Activated CD8-positive, alpha-beta memory T cell treated with anti-CD3 and anti-CD28 coated beads for 48 hours (primary cell): ENCODE results near the gene ZNF205.

Source experiments
- DNase-seq, 3 experiments: peaks; one replicate each; pipeline ENCODE4 v3.0.0-alpha.2; 2020; ENCODE audit warnings: low read depth in 2 of 3, low spot score in 2 of 3

ZNF205 gene

DNA sequence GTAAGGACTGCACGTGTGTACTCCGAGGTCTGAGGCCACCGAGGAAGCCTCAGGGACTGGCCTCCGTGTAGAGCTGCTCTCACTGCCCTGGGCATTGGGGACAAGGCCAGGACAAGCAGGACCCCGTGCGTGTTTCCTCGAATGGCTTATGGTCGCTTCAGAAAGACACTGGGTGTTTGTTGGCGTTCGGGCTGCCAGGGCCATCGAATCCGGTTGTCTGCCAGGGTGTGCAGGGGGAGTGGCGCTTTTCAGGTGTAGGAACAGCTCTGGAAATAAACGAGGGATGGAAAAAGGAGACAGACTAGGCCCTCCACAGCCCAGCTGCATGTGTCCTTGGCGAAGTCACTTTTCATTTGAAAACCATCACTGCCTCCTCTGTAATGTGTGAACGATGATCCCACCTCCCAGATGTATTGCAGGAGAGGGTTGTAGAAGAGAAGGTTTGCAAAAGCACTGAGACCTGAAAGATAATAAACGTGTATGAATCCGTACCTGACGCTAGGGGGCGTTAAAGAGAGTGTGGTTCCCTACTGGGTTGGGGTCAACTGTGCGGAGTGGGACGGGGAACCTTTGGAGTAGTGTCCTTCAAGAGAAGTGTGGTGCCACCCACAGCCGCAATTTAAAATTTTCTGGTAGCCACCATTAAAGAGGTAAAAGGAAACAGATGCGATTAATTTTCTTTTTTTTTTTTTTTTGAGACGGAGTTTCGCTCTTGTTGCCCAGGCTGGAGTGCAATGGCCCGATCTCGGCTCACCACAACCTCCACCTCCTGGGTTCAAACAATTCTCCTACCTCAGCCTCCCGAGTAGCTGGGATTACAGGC lies 11.2 kb upstream of the ZNF205 start:
- DNase-seq: no peak

DNA sequence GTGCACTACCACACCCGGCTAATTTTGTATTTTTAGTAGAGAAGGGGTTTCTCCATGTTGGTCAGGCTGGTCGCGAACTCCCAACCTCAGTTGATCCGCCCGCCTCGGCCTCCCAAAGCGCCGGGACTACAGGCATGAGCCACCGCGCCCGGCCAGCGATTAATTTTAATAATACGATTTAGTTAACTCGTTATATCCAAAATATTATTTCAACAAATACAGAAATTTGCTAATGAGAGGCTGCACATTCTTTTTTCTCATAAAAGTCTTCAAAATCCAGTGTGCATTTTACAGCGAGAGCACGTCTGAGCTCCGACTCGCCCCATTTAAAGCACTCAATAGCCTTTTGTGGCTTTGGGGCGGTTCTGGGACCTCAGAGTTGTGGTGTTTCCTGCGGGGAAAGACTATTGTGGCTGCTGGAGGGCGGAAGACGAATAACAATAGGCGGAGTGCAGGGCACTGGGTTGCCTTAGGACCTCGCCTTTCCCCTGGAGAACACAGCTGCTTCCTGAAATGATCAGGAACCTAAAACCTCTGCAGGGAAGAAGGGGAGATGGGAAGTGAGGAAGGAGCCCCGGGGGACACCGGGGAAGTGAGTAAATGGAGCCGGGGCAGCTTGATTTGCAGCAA lies 10.4 kb upstream of the ZNF205 start:
- no peak for DNase-seq

DNA sequence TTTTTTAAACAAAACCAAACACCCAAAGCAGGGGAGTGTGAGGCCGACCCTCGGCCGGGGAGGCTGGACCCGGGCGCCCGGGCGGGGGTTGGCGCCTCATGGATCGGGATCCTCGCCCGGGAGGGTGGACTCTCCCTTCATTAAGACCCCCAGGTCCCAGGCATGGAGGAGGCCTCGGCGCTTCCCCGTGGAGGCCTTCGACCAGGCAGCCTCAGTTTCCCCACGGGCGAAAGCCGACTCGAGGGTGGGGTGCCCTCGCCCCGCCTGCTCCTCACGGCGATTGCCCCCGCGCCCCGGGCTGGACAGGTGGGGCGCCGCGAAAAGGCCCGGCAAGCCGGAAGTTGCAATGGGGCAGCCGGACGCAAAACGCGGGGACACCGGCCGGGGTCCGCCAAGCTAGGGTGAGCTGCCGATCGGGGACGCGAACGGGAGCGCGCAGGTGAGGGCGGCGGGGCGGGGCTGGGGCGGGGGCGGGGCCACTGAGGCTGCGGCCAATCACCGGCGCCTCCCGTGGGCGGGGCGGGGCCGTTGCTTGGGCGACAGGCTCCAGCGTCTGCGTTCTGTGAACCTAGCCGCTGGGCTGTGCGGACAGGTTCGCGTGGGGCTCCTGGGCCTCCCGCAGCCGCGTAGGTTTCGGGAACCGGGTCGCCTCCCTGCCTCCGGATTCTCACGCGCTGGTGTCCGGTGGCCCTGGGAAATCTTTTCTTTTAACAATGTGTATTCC lies 6.0 kb upstream of the ZNF205 start:
- DNase-seq: peak; percentile 72 to 90 (median 80)

DNA sequence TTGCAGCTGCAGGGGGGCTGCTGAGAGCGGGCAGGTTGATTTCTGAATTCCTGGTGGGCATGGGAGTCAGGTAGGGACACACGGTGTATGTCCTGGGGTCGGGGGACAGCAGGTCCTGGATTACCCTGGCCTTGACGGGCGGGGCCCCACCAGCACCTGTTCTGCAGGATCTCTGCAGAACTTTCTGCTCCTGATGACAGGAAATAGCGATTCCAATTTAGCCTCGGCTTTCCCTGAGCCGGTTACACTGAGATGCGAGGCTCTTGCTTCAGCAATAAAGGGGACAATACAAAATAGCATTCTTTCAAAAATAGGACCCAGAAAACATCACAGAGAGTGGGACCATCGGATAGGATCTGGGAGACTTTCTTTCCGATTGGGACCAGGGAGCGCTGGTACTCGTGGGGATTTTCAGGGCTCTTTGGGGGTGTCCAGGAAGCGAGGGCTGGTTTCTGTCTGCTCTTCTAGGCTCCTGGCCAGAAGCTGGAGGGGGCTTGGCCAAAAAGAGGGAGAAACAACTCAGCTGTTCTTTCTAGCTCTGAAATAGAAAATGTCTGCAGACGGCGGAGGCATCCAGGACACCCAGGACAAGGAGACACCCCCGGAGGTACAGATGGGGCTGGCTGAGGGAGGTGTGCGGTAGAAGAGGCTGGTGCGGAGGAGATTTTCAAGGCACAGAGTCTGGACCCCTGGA lies 642 bp downstream of the ZNF205 start:
- no peak for DNase-seq

DNA sequence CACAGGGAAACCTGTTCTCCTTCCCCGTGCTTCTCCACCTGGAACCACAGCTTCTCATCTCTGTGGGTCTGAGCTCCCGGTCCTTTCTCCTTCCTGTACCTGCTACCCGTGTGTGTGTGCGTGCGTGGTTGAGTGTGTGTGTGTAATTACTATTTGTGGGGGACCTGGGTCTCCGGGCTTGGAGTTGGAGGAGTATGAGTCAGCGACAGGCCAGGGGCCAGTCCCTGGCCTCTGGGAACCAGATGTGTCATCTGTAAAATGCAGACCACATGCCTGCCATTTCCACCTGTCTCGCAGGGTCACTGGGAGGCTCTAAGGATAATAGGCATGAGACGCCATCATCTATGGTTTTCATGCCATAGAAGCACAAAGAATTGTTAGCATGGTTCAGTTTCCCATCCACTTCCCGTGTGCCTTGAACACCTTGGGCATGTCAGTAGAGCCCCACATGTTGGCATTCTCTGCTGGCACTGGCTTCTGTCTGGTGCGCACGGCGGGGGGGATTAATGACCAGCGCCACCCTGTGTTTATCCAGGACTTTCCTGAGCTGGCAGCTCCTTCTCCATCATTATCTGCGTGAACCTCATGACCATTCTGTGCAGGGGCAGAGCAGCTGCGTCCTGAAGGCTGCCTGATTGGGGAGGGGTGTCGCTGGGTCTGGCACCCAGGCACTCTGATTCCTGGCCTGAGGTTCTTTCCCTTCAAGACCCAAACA lies 1.5 kb downstream of the ZNF205 start:
- no peak for DNase-seq

DNA sequence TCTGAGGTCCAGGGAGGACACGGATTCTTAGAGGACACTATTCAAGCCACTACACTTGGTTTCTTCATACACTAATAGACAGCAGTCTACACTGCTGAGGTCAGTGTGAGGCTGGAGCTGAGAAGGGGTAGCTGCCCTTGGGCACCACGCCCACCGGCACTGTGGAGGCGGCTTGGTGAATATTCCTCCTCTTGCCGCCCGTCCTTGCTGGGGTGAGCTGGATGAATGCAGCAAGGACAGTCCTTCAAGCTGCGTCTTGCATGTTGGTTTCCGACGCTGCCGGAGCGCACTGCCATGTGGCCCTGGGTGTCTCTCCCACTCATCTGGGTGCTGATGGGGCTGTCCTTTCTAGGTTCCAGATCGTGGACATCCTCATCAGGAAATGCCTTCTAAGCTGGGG lies 2.6 kb downstream of the ZNF205 start:
- no peak for DNase-seq

DNA sequence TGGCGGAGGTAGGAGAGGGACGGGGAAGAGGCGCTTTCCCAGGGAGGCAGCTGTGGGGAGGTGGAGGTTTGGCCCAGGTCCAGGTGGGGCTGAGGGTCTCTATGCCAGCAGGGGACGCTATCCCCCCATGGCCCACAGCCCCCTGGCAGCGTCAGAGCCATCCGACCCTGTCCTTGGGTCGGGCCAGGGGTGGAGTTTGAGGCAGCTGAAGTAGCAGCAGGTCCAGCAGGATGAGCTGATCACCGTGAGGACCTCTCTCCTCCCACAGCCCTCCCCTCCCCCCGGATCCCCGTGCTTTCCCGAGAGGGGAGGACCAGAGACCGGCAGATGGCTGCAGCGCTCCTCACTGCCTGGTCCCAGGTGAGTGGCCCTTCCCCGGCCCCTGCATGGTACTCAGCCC lies 3.2 kb downstream of the ZNF205 start:
- no peak for DNase-seq

DNA sequence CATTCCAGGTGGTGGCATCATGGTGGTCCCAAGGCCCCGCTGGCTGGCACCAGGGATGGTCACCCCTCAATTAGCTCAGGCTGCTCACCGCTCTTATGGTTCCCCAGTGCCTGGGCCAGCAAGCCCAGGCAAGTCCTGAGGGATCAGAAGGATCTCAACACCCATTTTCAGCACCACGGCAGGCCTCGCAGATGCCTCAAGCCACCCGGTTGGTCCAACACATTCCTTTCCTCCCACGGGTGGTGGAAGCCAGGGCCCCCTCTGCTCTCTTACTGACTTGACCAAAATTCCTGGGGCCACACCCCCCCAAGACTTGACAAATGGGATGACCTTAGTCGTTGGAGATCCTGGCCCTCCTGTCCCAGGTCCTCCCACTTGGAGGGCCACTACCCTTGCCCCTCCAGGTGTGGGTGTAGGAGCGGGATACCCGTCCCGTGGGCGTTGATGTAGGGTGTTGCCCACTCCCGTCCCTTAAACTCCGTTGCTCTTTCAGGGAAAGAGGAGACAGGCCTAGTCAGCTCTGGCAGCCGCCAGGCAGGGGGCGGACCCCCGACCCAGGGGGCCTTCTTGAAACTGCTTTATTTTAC lies 5.9 kb downstream of the ZNF205 start:
- no peak for DNase-seq

DNA sequence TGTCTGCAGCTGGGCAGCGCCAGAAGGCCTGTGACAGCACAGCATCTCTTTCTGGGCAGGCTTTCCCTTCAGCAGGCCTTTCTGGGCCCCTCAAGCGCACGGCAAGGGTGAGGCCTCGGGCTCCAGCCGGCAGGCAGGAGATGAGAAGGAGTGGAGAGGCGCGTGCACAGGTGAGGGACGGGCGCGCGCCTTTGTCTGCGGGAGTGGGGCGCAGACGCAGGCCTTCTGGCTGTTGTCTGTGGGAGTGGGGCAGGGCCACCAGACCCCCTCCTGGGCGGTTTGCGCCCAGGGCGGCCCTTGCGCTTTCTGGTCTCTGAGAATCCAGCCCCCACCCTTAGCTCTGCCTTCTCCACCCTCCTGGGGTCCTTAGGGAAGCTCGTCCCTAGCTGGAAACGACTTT lies 6.5 kb downstream of the ZNF205 start:
- no peak for DNase-seq

DNA sequence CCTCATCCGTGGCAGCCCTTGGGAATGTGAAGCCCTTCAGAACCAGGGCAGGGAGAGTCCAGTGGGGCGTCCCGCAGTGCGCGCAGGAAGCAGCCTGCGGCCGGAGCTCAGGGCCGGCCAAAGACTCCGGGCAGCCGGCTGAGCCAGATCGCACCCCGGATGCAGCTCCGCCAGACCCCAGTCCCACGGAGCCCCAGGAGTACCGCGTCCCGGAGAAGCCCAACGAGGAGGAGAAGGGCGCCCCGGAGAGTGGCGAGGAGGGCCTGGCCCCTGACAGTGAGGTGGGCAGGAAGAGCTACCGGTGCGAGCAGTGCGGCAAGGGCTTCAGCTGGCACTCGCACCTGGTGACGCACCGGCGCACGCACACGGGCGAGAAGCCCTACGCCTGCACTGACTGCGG lies 6.9 kb downstream of the ZNF205 start:
- DNase-seq: no peak

DNA sequence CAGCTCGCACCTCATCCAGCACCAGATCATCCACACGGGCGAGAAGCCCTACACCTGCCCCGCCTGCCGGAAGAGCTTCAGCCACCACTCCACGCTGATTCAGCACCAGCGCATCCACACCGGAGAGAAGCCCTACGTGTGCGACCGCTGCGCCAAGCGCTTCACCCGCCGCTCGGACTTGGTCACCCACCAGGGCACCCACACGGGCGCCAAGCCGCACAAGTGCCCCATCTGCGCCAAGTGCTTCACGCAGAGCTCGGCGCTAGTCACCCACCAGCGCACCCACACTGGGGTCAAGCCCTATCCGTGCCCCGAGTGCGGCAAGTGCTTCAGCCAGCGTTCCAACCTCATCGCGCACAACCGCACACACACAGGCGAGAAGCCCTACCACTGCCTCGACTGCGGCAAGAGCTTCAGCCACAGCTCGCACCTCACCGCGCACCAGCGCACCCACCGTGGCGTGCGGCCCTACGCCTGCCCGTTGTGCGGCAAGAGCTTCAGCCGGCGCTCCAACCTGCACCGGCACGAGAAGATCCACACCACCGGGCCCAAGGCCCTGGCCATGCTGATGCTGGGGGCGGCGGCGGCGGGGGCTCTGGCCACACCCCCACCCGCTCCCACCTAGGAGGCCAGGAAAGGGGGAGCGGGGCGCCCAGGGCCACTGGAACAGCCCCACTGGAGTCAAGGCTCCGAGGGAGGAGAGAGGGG lies 7.5 kb downstream of the ZNF205 start:
- no peak for DNase-seq

DNA sequence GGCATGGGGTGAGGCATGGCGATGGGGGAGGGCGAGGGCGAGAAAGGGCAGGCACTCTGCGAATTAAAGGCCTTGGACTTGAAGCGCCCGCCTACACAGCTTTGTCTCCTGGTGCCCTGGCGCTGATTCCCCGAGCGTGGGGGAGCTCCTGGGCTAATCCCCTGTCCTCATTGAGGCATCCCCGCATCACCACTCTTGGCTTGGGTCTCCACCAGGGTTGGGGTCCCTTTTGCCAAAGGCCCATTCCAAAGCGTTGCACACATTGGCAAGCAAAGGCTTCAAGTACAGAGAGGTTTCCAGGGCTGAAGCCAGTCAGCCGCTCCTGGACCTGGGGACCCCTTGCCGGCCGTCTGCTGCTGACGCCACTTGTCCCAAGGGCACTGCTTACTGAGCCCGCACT lies 8.0 kb downstream of the ZNF205 start:
- DNase-seq: no peak

DNA sequence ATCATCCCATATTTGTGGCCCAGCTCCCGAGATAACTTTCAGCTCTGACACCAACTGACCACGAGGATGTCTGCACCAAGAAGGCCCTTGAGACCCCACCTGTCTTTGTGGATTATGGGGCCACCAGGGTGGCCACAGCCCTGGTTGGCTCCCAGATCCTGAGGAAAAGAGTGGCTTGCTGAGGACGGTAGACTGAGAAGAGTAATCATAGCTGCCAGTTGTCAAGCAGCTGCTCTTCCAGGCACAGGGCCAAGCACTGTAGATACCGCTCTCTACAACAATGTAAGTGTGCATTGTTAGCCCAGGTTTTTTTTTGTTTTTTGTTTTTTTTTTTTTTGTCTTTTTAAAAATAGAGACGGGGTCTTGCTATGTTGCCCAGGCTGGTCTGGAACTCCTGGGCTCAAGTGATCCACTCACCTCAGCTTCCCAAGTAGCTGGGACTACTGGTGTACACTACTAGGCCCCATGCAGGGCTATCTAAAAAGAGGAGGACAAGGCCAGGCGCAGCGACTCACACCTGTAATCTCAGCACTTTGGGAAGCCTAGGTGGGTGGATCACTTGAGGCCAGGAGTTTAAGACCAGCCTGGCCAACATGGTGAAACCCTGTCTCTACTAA lies 9.6 kb downstream of the ZNF205 start:
- no peak for DNase-seq

DNA sequence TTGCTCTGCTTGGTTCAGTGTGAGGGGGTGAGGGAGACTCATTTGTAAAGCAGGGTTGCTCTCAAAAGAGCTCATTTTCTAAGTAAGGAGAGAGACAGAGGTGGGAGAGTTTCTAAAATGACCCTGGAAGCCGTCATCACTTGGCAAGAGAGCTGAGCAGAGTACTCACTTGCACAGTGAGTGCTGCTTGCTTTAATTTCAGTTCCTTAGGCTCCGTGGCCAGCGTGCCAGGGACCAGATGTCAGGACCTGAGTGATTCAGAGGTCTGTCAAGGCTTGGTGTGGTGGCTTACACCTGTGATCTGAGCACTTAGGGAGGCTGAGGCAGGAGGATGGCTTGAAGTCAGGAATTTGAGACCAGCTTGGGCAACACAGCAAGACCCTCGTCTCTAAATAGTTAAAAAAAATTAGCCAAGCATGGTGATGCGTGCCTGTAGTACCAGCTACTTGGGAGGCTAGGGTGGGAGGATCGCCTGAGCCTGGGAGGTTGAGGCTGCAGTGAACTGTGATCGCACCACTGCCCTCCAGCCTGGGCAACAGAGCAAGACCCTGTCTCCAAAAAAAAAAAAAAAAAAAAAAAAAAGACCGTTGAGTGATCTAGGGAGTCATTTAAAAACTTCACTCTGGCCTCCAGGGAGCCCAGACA lies 10.7 kb downstream of the ZNF205 start:
- no peak for DNase-seq

DNA sequence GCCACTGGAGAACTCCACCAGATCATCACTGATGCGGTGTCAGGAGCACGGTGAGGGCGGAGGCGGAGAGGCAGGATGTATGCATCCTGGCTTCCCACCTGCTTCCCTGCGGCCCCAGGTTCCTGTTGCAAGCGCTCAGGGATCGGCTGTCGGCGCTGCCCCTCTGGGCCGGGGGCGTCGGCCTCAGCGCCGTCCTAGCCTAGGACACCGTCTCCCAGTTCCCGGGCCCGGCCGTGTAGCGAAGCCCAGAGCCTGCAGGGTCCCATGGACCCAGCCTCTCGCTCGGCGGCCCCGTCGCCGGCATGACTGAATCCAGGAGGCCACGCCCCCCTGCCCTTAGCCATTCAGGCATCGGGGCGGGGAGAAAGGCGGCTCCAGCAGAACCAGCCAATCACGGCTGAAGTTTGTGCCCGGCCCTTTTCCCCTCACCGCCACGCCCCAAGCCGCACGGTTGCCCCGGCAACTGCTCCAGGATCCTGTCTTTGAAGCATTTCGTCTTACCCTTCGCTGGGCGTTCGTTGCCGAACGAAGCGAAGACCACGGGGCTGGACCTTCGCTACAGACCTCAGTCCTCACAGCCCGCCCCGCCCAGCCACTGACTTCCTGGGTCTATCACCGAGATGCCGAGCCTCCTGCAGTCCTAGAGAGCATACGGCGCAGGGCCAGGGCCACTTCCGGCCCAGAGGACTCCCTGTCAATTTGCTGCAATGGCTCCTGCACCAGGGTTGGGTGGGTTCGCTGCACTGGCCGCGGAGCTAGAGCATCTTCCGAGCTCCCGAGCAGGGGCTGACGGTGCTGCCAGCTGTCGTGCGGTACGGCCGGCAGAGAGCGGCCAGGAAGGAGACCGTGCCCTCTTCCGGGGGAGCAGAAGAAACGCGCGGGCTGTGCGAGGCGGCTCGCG lies 11.8 kb downstream of the ZNF205 start:
- DNase-seq: peak; percentile 85 to 93 (median 87)

DNA sequence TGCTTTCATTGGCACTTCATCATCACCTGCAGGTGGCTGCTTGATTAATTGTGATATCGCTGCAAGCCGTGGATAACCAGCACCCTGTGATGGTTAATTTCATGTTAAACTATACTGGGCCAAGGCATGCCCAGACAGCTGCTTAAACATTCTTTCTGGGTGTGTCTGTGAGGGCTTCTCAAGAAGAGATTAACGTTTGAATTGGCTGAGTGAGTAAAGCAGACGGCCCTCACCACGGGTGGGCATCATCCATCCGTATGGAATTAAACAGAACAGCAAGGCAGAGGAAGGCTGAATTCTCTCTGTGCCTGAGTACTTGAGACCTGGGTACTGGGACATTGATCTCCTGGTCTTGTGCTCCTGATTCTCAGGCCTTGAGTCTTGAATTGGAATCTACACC lies 15.4 kb downstream of the ZNF205 start:
- no peak for DNase-seq

DNA sequence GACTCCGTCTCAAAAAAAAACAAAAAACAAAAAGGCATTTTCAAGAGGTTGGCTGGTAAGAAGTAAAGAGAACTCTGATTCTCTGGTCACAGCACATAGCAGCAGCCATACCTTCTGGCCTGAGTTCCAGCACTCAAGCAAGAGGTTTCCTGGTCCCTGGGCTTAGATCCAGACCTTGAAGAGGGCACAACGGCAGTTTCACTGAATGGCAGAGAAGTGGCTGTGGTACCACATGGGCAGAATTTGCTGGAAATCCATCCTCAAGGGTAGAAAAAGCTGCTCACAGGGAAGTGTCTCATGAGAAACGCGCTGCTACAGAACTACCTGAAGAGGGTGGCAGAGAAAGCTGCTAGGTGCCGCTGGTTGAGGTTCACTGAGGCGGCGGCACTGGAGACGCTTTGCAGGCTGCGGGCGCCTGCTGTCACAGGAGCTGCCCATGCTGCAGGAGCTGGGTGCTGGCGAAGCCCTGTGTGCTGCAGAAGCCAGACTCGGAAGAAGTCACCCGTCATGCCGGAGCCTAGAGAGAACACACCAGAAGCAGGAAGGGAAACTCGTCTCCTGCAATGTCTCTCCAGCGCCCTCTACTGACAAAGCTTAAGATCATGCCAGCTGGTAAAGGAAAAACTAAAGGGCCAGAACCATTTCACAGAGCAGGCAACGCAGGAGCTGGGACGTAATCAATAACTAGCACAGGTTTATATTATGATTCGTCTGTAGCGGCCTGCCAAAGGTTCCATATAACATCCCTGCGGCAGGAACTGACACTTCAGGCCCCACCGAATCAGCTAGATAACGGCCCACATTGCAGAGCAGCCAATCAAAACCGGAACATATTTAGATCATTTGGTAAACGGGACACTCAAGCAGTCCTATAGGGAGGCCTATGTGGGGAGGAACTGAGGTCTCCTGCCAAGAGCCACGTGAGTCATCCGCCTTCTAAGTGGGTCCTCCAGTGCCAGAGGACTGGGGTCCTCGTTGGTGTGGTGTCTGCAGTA lies 17.0 kb downstream of the ZNF205 start:
- peak in 1 of 3 experiments; percentile 37 for DNase-seq
